OCI-LY3 (cell line): ENCODE data around the gene CFAP251.

Experiments used
- H2AFZ ChIP-seq: fragments of 200-600, 300-600 bp; shearing (Covaris generic); 2 replicates; pipeline ENCODE4 v1.6.0; 2014; ENCODE audit warnings: antibody characterized with exemption, low read depth, low read length
- H3K27ac ChIP-seq: fragments of 200-600, 300-600 bp; sonication (generic); 2 replicates; pipeline ENCODE4 v1.5.1; 2014; ENCODE audit warnings: mild to moderate bottlenecking, low read length, moderate library complexity, mixed read lengths
- H3K27me3 ChIP-seq: fragments of 200-600, 300-600 bp; sonication (generic); 2 replicates; pipeline ENCODE4 v1.6.1; 2014; ENCODE audit warnings: low read depth, low read length, mixed read lengths
- H3K36me3 ChIP-seq: fragments of 200-600, 300-600 bp; sonication (generic); replicated peaks from 2 replicates; pipeline ENCODE3; 2014; ENCODE audit warnings: low read depth, low read length, mixed read lengths
- H3K4me1 ChIP-seq: fragments of 300-600, 200-600 bp; sonication (generic); 2 replicates; pipeline ENCODE4 v1.6.1; 2014; ENCODE audit warnings: low read length, mixed read lengths
- H3K4me2 ChIP-seq: fragments of 200-600, 300-600 bp; sonication (generic); 2 replicates; pipeline ENCODE4 v1.6.1; 2014; ENCODE audit warnings: low read length, mixed read lengths
- H3K4me3 ChIP-seq: fragments of 300-600, 200-600 bp; sonication (generic); 2 replicates; pipeline ENCODE4 v1.5.1; 2014; ENCODE audit warnings: antibody characterized with exemption, mild to moderate bottlenecking, low read length, moderate library complexity
- H3K79me2 ChIP-seq: fragments of 300-600, 200-600 bp; shearing (Covaris generic); 2 replicates; pipeline ENCODE4 v1.6.1; 2014; ENCODE audit warnings: mild to moderate bottlenecking, low read length, mixed read lengths
- H3K9ac ChIP-seq: fragments of 300-600, 200-600 bp; shearing (Covaris generic); 2 replicates; pipeline ENCODE4 v1.6.0; 2014; ENCODE audit warnings: mild to moderate bottlenecking, low read length, moderate library complexity
- H3K9me3 ChIP-seq: fragments of 200-600, 300-600 bp; shearing (Covaris generic); 2 replicates; pipeline ENCODE4 v1.6.1; 2014; ENCODE audit warnings: low read length, mixed read lengths; ENCODE audit not compliant: insufficient read depth
- H4K20me1 ChIP-seq: fragments of 200-600, 300-600 bp; sonication (generic); 2 replicates; pipeline ENCODE4 v1.6.1; 2016; ENCODE audit warnings: low read length, mixed read lengths; ENCODE audit not compliant: insufficient read depth
- EZH2phosphoT487 ChIP-seq: fragments of 200-600 bp; shearing (Covaris generic); IDR thresholded peaks from 2 replicates; pipeline ENCODE4 v1.6.1; 2018; ENCODE audit warnings: antibody characterized with exemption, mixed run types, low read depth
- TF ChIP-seq, protein P1 (sequence below): fragments of 200-600, 300-600 bp; sonication (generic); IDR thresholded peaks from 2 replicates; pipeline ENCODE4 v1.5.1; 2014; ENCODE audit warnings: antibody characterized with exemption, low read length, low read depth

CFAP251 gene

DNA sequence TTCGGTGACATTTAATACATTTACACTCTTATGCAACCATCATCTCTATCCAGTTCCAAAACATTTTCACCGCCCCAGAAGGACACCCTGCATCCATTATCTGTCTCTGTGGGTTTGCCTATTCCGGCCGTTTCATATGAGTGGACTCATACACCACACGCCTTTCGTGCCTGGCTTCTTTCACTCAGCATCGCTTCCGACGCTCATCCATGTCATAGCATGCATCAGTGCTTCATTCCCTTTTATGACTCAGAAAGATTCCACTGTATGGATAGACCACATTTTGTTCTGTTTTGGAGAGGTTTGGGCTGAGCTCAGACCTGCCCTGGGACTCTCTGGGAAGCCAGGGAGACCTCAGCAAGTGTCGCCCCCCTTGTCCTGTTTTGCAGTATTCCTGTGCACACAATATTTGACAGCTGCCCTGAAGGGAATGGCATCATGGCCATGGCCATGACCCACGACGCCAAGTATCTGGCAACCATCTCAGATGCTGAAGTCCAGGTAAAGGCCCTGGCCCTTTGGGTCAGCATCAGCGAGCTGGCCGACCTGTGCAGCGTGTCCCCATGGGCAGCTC, 23.8 kb downstream of the CFAP251 start:
- peaks cover 10% of the 10 kb centered on the region for H3K4me1 ChIP-seq
- no peak for TF ChIP-seq EZH2phosphoT487
- TF ChIP-seq, protein P1, sequence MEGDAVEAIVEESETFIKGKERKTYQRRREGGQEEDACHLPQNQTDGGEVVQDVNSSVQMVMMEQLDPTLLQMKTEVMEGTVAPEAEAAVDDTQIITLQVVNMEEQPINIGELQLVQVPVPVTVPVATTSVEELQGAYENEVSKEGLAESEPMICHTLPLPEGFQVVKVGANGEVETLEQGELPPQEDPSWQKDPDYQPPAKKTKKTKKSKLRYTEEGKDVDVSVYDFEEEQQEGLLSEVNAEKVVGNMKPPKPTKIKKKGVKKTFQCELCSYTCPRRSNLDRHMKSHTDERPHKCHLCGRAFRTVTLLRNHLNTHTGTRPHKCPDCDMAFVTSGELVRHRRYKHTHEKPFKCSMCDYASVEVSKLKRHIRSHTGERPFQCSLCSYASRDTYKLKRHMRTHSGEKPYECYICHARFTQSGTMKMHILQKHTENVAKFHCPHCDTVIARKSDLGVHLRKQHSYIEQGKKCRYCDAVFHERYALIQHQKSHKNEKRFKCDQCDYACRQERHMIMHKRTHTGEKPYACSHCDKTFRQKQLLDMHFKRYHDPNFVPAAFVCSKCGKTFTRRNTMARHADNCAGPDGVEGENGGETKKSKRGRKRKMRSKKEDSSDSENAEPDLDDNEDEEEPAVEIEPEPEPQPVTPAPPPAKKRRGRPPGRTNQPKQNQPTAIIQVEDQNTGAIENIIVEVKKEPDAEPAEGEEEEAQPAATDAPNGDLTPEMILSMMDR, result no peak
- H3K79me2 ChIP-seq, result no peaks in the 10 kb centered on the region
- H3K4me2 ChIP-seq, result no peak overlapping the region
- H2AFZ ChIP-seq, result no peak overlapping the region
- no peak overlapping the region for H3K4me3 ChIP-seq
- no peak overlapping the region for H3K9ac ChIP-seq
- H3K36me3 ChIP-seq, result peaks cover 5% of the 10 kb centered on the region
- H3K27ac ChIP-seq, result no peak overlapping the region
- H4K20me1 ChIP-seq, result no peaks in the 10 kb centered on the region
- H3K27me3 ChIP-seq, result no peaks in the 10 kb centered on the region
- H3K9me3 ChIP-seq, result no peaks in the 10 kb centered on the region

DNA sequence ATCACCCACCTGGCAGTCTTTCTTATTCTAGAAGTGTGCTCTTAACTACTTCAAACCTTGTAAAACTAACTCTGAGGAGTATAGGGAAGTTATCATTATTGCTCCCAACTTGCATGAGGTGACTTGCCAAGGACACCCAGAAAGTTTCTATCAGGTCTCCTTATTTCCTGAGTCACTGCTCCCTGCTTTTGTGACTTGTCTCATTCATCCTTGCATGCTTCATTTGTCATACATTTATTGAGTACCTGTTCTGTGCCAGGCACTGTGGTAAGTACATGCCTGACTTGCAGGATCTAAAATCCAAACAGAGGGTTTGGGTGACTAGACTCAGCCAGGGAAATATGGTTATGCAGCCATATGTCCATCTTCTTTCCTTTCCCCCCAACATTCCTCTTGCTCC, 25.5 kb downstream of the CFAP251 start:
- Histone ChIP-seq H3K79me2 (no peaks in the 10 kb centered on the region), H4K20me1 (no peaks in the 10 kb centered on the region), H3K9me3 (no peaks in the 10 kb centered on the region), H3K36me3 (peaks cover 3% of the 10 kb centered on the region), H3K27ac (no peak overlapping the region), H2AFZ (no peak overlapping the region), H3K4me1 (peaks cover 8% of the 10 kb centered on the region), H3K4me3 (no peak overlapping the region), H3K4me2 (no peak overlapping the region), H3K9ac (no peak overlapping the region), H3K27me3 (no peaks in the 10 kb centered on the region)
- TF ChIP-seq, protein P1, result no peak
- no peak for TF ChIP-seq EZH2phosphoT487

DNA sequence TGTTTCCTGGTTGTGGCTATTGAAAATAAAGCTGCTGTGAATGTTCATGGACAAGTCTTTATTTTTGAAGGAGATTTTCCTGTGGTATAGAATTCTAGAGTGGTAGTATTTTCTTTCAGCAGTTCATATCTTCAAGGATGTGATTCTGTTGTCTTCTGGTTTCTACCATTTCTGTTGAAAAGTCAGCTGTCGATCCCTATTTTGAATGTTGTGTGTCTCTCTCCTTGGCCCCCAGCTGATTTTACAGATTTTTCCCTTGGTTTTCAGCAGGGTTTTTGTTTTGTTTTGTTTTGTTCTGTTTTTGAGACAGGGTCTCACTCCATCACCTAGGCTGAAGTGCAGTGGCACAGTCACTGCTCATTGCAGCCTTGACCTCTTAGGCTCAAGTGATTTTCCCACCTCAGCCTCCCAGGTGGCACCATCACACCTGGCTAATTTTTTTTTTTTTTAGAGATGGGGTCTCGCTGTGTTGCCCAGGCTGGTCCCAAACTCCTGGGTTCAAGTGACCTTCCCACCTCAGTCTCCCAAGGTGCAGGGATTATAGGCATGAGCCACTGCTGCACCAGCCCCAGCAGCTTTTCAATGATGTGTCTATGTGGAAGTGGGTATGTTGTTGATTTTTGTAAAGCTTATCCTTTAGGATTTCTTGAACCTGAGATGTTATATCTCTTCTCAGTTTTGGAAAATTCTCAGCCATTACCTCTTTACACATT, 28.1 kb downstream of the CFAP251 start:
- Histone ChIP-seq H3K79me2 (no peaks in the 10 kb centered on the region), H3K4me1 (no peaks in the 10 kb centered on the region), H2AFZ (no peak overlapping the region), H3K4me3 (no peak overlapping the region), H3K9me3 (no peaks in the 10 kb centered on the region), H3K4me2 (no peak overlapping the region), H3K9ac (no peak overlapping the region), H3K27me3 (no peaks in the 10 kb centered on the region), H3K36me3 (peaks cover 3% of the 10 kb centered on the region), H3K27ac (no peak overlapping the region), H4K20me1 (no peaks in the 10 kb centered on the region)
- TF ChIP-seq EZH2phosphoT487, result no peak
- TF ChIP-seq, protein P1, result no peak

GRCh38 chr12:121947981-121948380, 29.6 kb downstream of the CFAP251 start:
- peaks cover 4% of the 10 kb centered on the region for H3K36me3 ChIP-seq
- H3K27me3 ChIP-seq, result no peaks in the 10 kb centered on the region
- H3K27ac ChIP-seq, result no peak overlapping the region
- H3K9me3 ChIP-seq, result 0 out of 2 replicates have a peak, but pooled peaks cover 5% of the 10 kb centered on the region
- no peaks in the 10 kb centered on the region for H4K20me1 ChIP-seq
- H3K9ac ChIP-seq, result no peak overlapping the region
- no peak overlapping the region for H3K4me2 ChIP-seq
- H3K79me2 ChIP-seq, result no peaks in the 10 kb centered on the region
- no peaks in the 10 kb centered on the region for H3K4me1 ChIP-seq
- TF ChIP-seq EZH2phosphoT487, result no peak
- TF ChIP-seq, protein P1, result no peak
- H2AFZ ChIP-seq, result no peak overlapping the region
- no peak overlapping the region for H3K4me3 ChIP-seq
